A549 treated with DMSO at 1 μM for 4 hours (cell line): Measurements from ENCODE around the gene KRTAP12-2. TPM values are rescaled to one million over a fixed set of nuclear protein-coding genes. Genes with fewer than 3 reads are reported as not detected.

Experiments used
- total RNA-seq: library from RNA; stranded (reverse); fragments of 200-300 nt; extraction: Qiagen RNA extraction; gene quantifications from 5 replicates; pipeline ENCODE4 v1.2.3, GENCODE V29; 2022; ENCODE audit warnings: low read depth

The KRTAP12-2 gene
- total RNA-seq, result not detected in 5 replicates

GRCh38 chr21:44666401-44667320, at the start of gene KRTAP12-2:
Gene KRTAP12-2 (minus strand): TSS chr21:44666927. CDS start chr21:44666886, 41 bp downstream.

GRCh38 chr21:44711327-44712202, 44.8 kb upstream of the KRTAP12-2 start, which contains the start of gene TSPEAR:
Gene TSPEAR (minus strand): TSS chr21:44711572. CDS start chr21:44711514, 58 bp downstream.

DNA sequence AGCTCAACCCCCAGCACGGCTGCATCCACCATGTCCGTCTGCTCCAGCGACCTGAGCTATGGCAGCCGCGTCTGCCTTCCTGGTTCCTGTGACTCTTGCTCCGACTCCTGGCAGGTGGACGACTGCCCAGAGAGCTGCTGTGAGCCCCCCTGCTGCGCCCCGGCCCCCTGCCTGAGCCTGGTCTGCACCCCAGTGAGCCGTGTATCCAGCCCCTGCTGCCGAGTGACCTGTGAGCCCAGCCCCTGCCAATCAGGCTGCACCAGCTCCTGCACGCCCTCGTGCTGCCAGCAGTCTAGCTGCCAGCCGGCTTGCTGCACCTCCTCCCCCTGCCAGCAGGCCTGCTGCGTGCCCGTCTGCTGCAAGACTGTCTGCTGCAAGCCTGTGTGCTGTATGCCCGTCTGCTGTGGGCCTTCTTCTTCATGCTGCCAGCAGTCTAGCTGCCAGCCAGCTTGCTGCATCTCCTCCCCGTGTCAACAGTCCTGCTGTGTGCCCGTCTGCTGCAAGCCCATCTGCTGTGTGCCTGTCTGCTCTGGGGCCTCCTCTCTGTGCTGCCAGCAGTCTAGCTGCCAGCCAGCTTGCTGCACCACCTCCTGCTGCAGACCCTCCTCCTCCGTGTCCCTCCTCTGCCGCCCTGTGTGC, 30.6 kb upstream of the KRTAP12-2 start, which contains the start of gene KRTAP10-12:
TSS of gene KRTAP10-12 (plus strand) at position 1 of the 639 bp plus-strand sequence. CDS start at position 31, 30 bp downstream.

DNA sequence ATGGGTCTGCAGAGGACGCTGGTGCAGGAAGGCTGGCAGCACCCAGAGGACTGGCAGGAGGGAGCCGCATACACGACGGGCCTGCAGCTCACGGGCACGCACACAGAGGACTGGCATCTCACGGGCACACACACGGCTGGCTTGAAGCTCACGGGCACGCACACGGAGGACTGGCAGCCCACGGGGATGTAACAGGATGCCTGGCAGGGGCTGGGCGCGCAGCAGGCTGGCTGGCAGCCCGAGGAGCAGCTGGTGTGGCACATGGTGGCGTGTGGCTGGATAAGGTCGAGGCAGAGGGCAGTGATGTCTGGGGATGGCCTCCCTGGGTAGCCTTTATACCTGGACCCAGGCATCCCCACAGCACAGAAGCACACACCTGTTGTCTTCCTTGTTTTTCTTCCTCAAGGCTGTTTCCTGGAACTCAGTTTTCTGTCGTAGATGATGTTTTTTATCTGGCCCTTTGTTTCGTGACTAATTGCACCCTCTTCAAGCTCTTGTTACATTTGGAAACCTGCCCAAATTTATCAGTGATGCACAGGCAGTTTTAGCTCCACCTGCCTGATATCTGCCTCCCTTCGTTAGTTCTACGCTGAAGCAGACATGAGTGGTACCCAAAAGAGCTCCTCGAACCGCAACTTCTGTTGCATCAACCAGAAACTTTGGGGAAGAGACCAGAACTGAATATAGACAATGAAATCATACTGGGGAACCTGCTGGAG, 15.3 kb upstream of the KRTAP12-2 start, which contains the start of gene KRTAP12-1:
TSS of gene KRTAP12-1 (minus strand) at position 303 of the 719 bp plus-strand sequence. CDS start at position 263, 40 bp downstream.

GRCh38 chr21:44657635-44658540, 8.8 kb downstream of the KRTAP12-2 start, which contains the start of gene KRTAP12-3:
Gene KRTAP12-3 (plus strand): TSS chr21:44657932. CDS start chr21:44657980, 48 bp downstream.

GRCh38 chr21:44654576-44655175, 12.1 kb downstream of the KRTAP12-2 start, which contains the start of gene KRTAP12-4:
Gene KRTAP12-4 (minus strand): TSS chr21:44654659. CDS start chr21:44654614, 45 bp downstream.

GRCh38 chr21:44646366-44647221, 20.1 kb downstream of the KRTAP12-2 start, which contains the start of gene KRTAP10-11:
Gene KRTAP10-11 (plus strand): TSS chr21:44646414. CDS start chr21:44646459, 45 bp downstream.

DNA sequence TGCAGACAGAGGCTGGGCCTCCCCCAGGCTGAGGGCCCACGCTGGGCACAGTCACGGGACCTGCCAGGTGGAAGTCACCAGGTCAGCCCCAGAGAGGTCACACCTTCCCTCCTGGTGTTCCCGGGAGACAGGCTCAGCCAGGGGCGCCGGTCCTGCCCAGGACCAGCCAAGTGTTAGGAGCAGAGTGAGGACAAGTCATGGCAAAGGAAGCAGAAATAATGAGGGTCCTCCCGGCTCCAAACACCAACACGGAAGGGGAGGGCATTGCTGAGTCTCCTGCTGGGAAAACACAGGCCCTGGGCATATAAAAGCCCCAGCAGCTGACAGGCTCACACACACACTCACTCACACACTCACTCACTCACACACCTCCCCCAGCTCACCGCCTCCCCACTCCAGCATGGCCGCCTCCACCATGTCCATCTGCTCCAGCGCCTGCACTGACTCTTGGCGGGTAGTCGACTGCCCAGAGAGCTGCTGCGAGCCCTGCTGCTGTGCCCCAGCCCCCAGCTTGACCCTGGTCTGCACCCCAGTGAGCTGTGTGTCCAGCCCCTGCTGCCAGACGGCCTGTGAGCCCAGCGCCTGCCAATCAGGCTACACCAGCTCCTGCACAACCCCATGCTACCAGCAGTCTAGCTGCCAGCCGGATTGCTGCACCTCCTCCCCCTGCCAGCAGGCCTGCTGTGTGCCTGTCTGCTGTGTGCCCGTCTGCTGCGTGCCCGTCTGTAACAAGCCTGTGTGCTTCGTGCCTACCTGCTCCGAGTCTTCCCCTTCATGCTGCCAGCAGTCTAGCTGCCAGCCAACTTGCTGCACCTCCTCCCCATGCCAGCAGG, 29.5 kb downstream of the KRTAP12-2 start, which contains the start of gene KRTAP10-10:
TSS of gene KRTAP10-10 (plus strand) at position 339 of the 833 bp plus-strand sequence. CDS start at position 401, 62 bp downstream.

GRCh38 chr21:44626673-44627143, 40.0 kb downstream of the KRTAP12-2 start, which contains the start of gene KRTAP10-9:
Gene KRTAP10-9 (plus strand): TSS chr21:44627093. CDS start chr21:44627172, 79 bp downstream.

Other genes with a start within 250 kb of the KRTAP12-2 start
- gene LRRC3, start 211.4 kb downstream of the KRTAP12-2 start, total RNA-seq, result 1.3 to 1.9 TPM (median 1.5 TPM) in 5 replicates
- gene KRTAP10-1, start 126.7 kb downstream of the KRTAP12-2 start, total RNA-seq, result not detected in 5 replicates
- not detected in 5 replicates for gene KRTAP10-2, start 115.4 kb downstream of the KRTAP12-2 start, total RNA-seq
- gene KRTAP10-3, start 108.1 kb downstream of the KRTAP12-2 start, total RNA-seq, result not detected in 5 replicates
- not detected in 5 replicates for gene KRTAP10-4, start 93.2 kb downstream of the KRTAP12-2 start, total RNA-seq
- not detected in 5 replicates for gene KRTAP10-5, start 86.3 kb downstream of the KRTAP12-2 start, total RNA-seq
- not detected in 5 replicates for gene KRTAP10-6, start 74.4 kb downstream of the KRTAP12-2 start, total RNA-seq
- gene KRTAP10-7, start 66.3 kb downstream of the KRTAP12-2 start, total RNA-seq, result not detected in 5 replicates
- not detected in 5 replicates for gene KRTAP10-8, start 54.8 kb downstream of the KRTAP12-2 start, total RNA-seq
- not detected in 5 replicates for gene KRTAP10-9, start 39.8 kb downstream of the KRTAP12-2 start, total RNA-seq
- gene KRTAP10-10, start 29.6 kb downstream of the KRTAP12-2 start, total RNA-seq, result not detected in 5 replicates
- gene KRTAP10-11, start 20.5 kb downstream of the KRTAP12-2 start, total RNA-seq, result not detected in 5 replicates
- not detected in 5 replicates for gene KRTAP12-4, start 12.3 kb downstream of the KRTAP12-2 start, total RNA-seq
- not detected in 5 replicates for gene KRTAP12-3, start 9.0 kb downstream of the KRTAP12-2 start, total RNA-seq
- gene KRTAP12-1, start 15.2 kb upstream of the KRTAP12-2 start, total RNA-seq, result not detected in 5 replicates
- not detected in 5 replicates for gene KRTAP10-12, start 30.2 kb upstream of the KRTAP12-2 start, total RNA-seq
- not detected in 5 replicates for gene TSPEAR, start 44.6 kb upstream of the KRTAP12-2 start, total RNA-seq
- 32.0 to 38.3 TPM (median 35.3 TPM) in 5 replicates for gene UBE2G2, start 134.9 kb upstream of the KRTAP12-2 start, total RNA-seq
- gene SUMO3, start 151.1 kb upstream of the KRTAP12-2 start, total RNA-seq, result 63.0 to 67.5 TPM (median 65.3 TPM) in 5 replicates
- 90.5 to 112 TPM (median 103 TPM) in 5 replicates for gene PTTG1IP, start 206.8 kb upstream of the KRTAP12-2 start, total RNA-seq